ENCODE results near the gene SPDYE17.
"Not testable (repeated sequence)": the region's sequence is repeated elsewhere in the genome, so short reads cannot be mapped to it uniquely, and the experiment has no call there.

SPDYE17 gene

DNA sequence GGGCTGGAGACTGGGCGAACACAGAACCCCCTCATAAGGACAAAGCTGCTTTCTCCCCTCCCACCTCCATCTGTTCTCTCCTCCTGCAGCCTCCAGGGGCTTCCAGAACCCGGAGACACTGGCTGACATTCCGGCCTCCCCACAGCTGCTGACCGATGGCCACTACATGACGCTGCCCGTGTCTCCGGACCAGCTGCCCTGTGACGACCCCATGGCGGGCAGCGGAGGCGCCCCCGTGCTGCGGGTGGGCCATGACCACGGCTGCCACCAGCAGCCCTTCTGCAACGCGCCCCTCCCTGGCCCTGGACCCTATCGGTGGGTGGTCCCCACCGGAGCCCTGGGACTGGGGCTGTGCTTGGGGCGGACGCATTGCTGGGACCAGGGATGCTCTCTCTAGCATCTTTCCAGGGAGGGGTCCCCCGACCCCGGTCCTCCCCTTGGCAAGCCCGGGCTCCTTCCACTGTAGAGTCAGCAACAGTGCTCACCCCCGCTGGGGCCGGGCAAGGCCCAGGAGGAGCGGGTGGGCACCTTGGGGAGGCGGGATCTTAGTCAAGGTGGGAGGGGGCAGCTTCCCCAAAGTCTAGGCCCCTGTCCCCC lies 26.6 kb downstream of the SPDYE17 start:
- H3K27ac ChIP-seq; H3K27me3 ChIP-seq (replicated peaks); in situ Hi-C loops (cut with HindIII; ENCODE audit: low pct_ligation_motif_present, low sequenced_read_pairs); H3K36me3 ChIP-seq (replicated peaks); H3K4me3 ChIP-seq (ENCODE audit: low read depth, low read length); DNase-seq: not testable (repeated sequence)

- H3K27ac ChIP-seq; H3K27me3 ChIP-seq (replicated peaks); in situ Hi-C loops (cut with HindIII; ENCODE audit: low pct_ligation_motif_present, low sequenced_read_pairs); DNase-seq; H3K36me3 ChIP-seq (replicated peaks); H3K4me3 ChIP-seq (ENCODE audit: low read depth, low read length): not testable (repeated sequence)
Observed at GRCh38 chr7:77004151-77004550, 28.0 kb downstream of the SPDYE17 start.

DNA sequence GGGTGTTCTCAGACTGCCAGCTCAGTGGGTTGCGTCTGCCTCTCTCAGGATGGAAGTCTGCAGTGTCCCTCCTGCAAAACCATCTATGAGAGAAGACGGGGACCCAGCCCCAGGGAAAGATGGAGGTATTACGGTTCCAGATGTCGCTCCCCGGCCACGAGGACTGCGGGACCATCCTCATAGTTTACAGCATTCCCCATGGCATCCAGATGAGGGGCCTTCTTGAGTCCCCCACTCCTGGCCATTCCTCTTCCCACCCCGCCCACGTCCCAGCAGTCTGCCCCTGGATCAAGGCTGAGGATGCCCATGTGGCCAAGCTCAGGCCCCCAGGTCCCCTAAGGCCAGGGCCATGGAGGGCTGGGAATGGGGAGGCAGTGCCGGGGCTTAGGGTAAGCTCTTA lies 28.9 kb downstream of the SPDYE17 start:
- in situ Hi-C loops (cut with HindIII; ENCODE audit: low pct_ligation_motif_present, low sequenced_read_pairs); DNase-seq; H3K27ac ChIP-seq; H3K27me3 ChIP-seq (replicated peaks); H3K4me3 ChIP-seq (ENCODE audit: low read depth, low read length); H3K36me3 ChIP-seq (replicated peaks): not testable (repeated sequence)

DNA sequence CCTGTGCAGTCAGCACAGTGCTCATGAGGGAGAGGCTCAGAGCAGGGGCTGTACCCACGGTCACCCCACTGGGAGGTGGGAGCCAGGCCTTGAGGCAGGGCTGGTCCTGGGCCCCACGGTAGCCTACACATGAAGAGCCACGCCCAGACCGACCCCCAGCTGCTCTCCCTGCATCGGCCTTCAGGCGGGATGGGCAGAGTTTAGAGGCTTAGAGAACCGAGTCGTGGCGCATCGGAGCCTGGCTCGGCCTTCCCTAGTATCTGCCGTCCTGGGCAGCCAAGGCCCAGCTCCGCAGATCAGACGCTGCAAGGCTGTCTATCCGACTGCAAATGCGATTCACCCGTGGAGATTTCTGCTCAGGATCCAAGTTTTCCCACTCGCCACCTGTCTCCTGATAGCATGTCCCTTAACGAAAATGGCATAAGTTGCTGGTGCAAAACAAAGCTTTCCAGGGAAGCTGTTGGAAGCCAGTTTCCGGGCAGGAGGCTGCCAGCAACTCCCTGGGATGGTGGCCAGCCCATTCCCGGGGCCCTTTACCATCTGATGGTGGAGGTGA lies 29.4 kb downstream of the SPDYE17 start:
- in situ Hi-C loops (cut with HindIII; ENCODE audit: low pct_ligation_motif_present, low sequenced_read_pairs); H3K27me3 ChIP-seq (replicated peaks); H3K4me3 ChIP-seq (ENCODE audit: low read depth, low read length); H3K27ac ChIP-seq; H3K36me3 ChIP-seq (replicated peaks); DNase-seq: not testable (repeated sequence)

GRCh38 chr7:77002104-77002503 lies 30.1 kb downstream of the SPDYE17 start:
- DNase-seq; in situ Hi-C loops (cut with HindIII; ENCODE audit: low pct_ligation_motif_present, low sequenced_read_pairs); H3K4me3 ChIP-seq (ENCODE audit: low read depth, low read length); H3K27ac ChIP-seq; H3K36me3 ChIP-seq (replicated peaks); H3K27me3 ChIP-seq (replicated peaks): not testable (repeated sequence)

- DNase-seq; in situ Hi-C loops (cut with HindIII; ENCODE audit: low pct_ligation_motif_present, low sequenced_read_pairs); H3K36me3 ChIP-seq (replicated peaks); H3K4me3 ChIP-seq (ENCODE audit: low read depth, low read length); H3K27ac ChIP-seq; H3K27me3 ChIP-seq (replicated peaks): not testable (repeated sequence)
Observed at GRCh38 chr7:76999474-77000107, 32.6 kb downstream of the SPDYE17 start.

GRCh38 chr7:76998764-76999450 lies 33.3 kb downstream of the SPDYE17 start:
- H3K36me3 ChIP-seq (replicated peaks); H3K27me3 ChIP-seq (replicated peaks); H3K27ac ChIP-seq; H3K4me3 ChIP-seq (ENCODE audit: low read depth, low read length); DNase-seq; in situ Hi-C loops (cut with HindIII; ENCODE audit: low pct_ligation_motif_present, low sequenced_read_pairs): not testable (repeated sequence)

DNA sequence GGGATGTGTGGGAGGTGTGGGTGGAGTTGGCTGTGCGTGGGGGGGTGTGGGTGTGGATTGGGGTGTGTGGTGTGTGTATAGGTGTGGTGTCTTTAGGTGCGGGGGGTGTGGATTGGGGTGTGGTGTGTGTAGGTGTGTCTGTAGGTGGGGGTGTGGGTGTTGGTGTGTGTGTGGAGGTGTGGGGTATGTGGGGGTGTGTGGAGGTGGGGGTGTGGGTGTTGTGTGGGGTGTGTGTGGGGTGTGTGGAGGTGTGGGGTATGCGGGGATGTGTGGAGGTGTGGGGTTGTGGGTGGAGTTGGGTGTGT lies 33.9 kb downstream of the SPDYE17 start:
- no peaks in the 10 kb centered on the region for H3K27me3 ChIP-seq (replicated peaks)
- no peak for DNase-seq
- no peak overlapping the region for H3K4me3 ChIP-seq (ENCODE audit: low read depth, low read length)
- H3K36me3 ChIP-seq (replicated peaks): no peaks in the 10 kb centered on the region
- in situ Hi-C loops (cut with HindIII; ENCODE audit: low pct_ligation_motif_present, low sequenced_read_pairs): no loop called here
- TF ChIP-seq CTCF (IDR thresholded peaks at IDR 0.05; ENCODE audit: low read depth, low read length, missing control alignments): no peak
- no peak overlapping the region for H3K27ac ChIP-seq

GRCh38 chr7:76997381-76998284 lies 34.5 kb downstream of the SPDYE17 start:
- Histone ChIP-seq H3K27ac (no peak overlapping the region), H3K4me3 (ENCODE audit: low read depth, low read length) (no peak overlapping the region), H3K27me3 (replicated peaks) (no peaks in the 10 kb centered on the region), H3K36me3 (replicated peaks) (no peaks in the 10 kb centered on the region)
- no peak for DNase-seq
- in situ Hi-C loops (cut with HindIII; ENCODE audit: low pct_ligation_motif_present, low sequenced_read_pairs): no loop called here
- TF ChIP-seq CTCF (IDR thresholded peaks at IDR 0.05; ENCODE audit: low read depth, low read length, missing control alignments): no peak

DNA sequence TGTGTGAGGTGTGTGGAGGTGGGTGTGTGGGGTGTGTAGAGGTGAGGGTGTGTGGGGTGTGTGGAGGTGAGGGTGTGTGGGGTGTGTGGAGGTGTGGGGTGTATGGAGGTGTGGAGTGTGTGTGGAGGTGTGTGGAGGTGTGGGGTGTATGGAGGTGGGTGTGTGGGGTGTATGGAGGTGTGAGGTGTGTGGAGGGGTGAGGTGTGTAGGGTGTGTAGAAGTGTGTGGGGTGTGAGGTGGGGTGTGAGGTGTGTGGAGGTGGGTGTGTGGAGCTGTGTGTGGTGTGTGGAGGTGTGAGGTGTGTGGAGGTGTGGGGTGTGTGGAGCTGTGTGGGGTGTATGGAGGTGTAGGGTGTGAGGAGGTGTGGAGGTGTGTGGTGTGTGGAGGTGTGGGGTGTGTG lies 35.2 kb downstream of the SPDYE17 start:
- in situ Hi-C loops (cut with HindIII; ENCODE audit: low pct_ligation_motif_present, low sequenced_read_pairs); H3K27me3 ChIP-seq (replicated peaks); DNase-seq; H3K4me3 ChIP-seq (ENCODE audit: low read depth, low read length); H3K27ac ChIP-seq; H3K36me3 ChIP-seq (replicated peaks): not testable (repeated sequence)

- DNase-seq; H3K4me3 ChIP-seq (ENCODE audit: low read depth, low read length); H3K27me3 ChIP-seq (replicated peaks); H3K27ac ChIP-seq; H3K36me3 ChIP-seq (replicated peaks); in situ Hi-C loops (cut with HindIII; ENCODE audit: low pct_ligation_motif_present, low sequenced_read_pairs): not testable (repeated sequence)
Observed at GRCh38 chr7:76994286-76994685, 37.9 kb downstream of the SPDYE17 start.

GRCh38 chr7:76993831-76994230 lies 38.3 kb downstream of the SPDYE17 start:
- DNase-seq; H3K27ac ChIP-seq; in situ Hi-C loops (cut with HindIII; ENCODE audit: low pct_ligation_motif_present, low sequenced_read_pairs); H3K36me3 ChIP-seq (replicated peaks); H3K4me3 ChIP-seq (ENCODE audit: low read depth, low read length); H3K27me3 ChIP-seq (replicated peaks): not testable (repeated sequence)

Data from brain microvascular endothelial cell (primary cell).